ENCODE measurements around the gene FOXA1. TPM values are rescaled to one million over a fixed set of nuclear protein-coding genes. Genes with fewer than 3 reads are reported as not detected.

FOXA1 gene
- total RNA-seq, 1 experiment from 2014 or later = 0.07 TPM

- WGBS (ENCODE audit: extremely low coverage, insufficient read length, low lambda C conversion rate) = no CpG with 5 or more reads among the region's 1 CpG
- Histone ChIP-seq H3K23ac (ENCODE audit: insufficient read length, low read depth, low read length) (no peak overlapping the region), H2BK5ac (ENCODE audit: insufficient read length, low read length) (no peak overlapping the region), H3K14ac (ENCODE audit: insufficient read depth, low read length) (no peak overlapping the region), H3K56ac (ENCODE audit: insufficient read length, low read depth, low read length) (no peak overlapping the region), H3K4me2 (ENCODE audit: insufficient read depth, insufficient read length, low read length) (no peak overlapping the region), H2AK5ac (ENCODE audit: insufficient read length, low read length) (no peak overlapping the region), H2BK120ac (ENCODE audit: low read depth, low read length, poor library complexity, severe bottlenecking) (no peak overlapping the region), H2AFZ (ENCODE audit: low read length) (no peak overlapping the region), H3K27me3 (ENCODE audit: insufficient read depth, low read length) (no peaks in the 10 kb centered on the region), H2BK20ac (ENCODE audit: low read depth, low read length, poor library complexity, severe bottlenecking) (no peak overlapping the region), H3K9me3 (ENCODE audit: control insufficient read depth, low read depth, low read length) (no peaks in the 10 kb centered on the region), H4K91ac (ENCODE audit: insufficient read length, low read depth, low read length) (no peak overlapping the region), H4K5ac (ENCODE audit: insufficient read length, low read depth, low read length) (no peak overlapping the region), H3K4me1 (ENCODE audit: insufficient read depth, low read length) (no peaks in the 10 kb centered on the region), H3K4ac (ENCODE audit: low read depth, low read length) (no peak overlapping the region), H3K79me2 (ENCODE audit: insufficient read depth, low read length) (no peaks in the 10 kb centered on the region), H3K9ac (ENCODE audit: extremely low read depth, insufficient read length, low read length) (no peak overlapping the region), H3K18ac (ENCODE audit: insufficient read length, low read depth, low read length) (no peak overlapping the region), H4K20me1 (ENCODE audit: control insufficient read depth, insufficient read depth, insufficient read length) (no peaks in the 10 kb centered on the region), H3K23me2 (ENCODE audit: insufficient read length, low read depth, low read length, poor library complexity, severe bottlenecking) (no peaks in the 10 kb centered on the region), H3T11ph (ENCODE audit: low read length) (no peak overlapping the region), H2BK15ac (ENCODE audit: low read depth, low read length) (no peak overlapping the region), H3K79me1 (ENCODE audit: insufficient read depth, low read depth, low read length, poor library complexity, severe bottlenecking) (no peaks in the 10 kb centered on the region), H4K8ac (replicated peaks; ENCODE audit: insufficient read length, low read depth, low read length) (no peak overlapping the region), H3K27ac (ENCODE audit: insufficient read length, low read depth, low read length) (no peak overlapping the region), H2BK12ac (ENCODE audit: insufficient read length, low read depth, low read length) (no peak overlapping the region)
- Mint-ChIP-seq H3K27me3 (ENCODE audit: low read depth) (no peaks in the 10 kb centered on the region), H3K27ac (no peak overlapping the region), H3K4me1 (peaks cover 14 to 17% of the 10 kb centered on the region in 2 experiments), H3K36me3 (ENCODE audit: insufficient read depth in 1 of 3, low read depth in 3 of 3) (no peaks in the 10 kb centered on the region), H3K9me3 (no peaks in the 10 kb centered on the region), H3K4me3 (no peak overlapping the region)
- no peak for DNase-seq
- peak; percentile 69 for TF ChIP-seq CTCF (conservative IDR thresholded peaks at IDR 0.05)
These were observed 29.5 kb downstream of the FOXA1 start for GRCh38 chr14:37565550-37565949.
